Measurements from ENCODE around the gene FREM3. TPM values are rescaled to one million over a fixed set of nuclear protein-coding genes. Genes with fewer than 3 reads are reported as not detected.

Gene FREM3
- total and polyA plus RNA-seq, 5 donors from 2014 or later = 0.14 to 0.48 (median 0.30) TPM; not detected in 1

Other genes starting within 250 kb of the FREM3 start
- 57.5 TPM for gene SMARCA5, start 187.0 kb downstream of the FREM3 start, total RNA-seq
- 10 to 100 TPM; 22.3 to 28.3 (median 23.9) TPM for gene SMARCA5, start 187.0 kb downstream of the FREM3 start, polyA plus RNA-seq
- gene GYPE, start 204.9 kb upstream of the FREM3 start, total RNA-seq = not detected
- 1 to 10 TPM in 2 of 4 donors, under 1 TPM in 1, not detected in 1; 0.49 to 3.1 (median 2.6) TPM for gene GYPE, start 204.9 kb upstream of the FREM3 start, polyA plus RNA-seq

Measured in CD4-positive, CD25-positive, alpha-beta regulatory T cell (primary cell).